Measurements from ENCODE around the gene CLN5.
"Not testable (repeated sequence)": the region's sequence is repeated elsewhere in the genome, so short reads cannot be mapped to it uniquely, and the experiment has no call there.

The CLN5 gene

GRCh38 chr13:76991796-76992547 is at the start of gene CLN5:
Gene CLN5, plus strand, starts transcription at chr13:76992081. Its CDS starts 18 bp downstream, at chr13:76992099.
- peak; percentile 68 for FAIRE-seq

GRCh38 chr13:76942363-76942762 is 49.5 kb upstream of the CLN5 start:
- no peak for FAIRE-seq
- DNase-seq (ENCODE audit: insufficient read length, low spot score) = no peak

More at GRCh38 chr13:76991796-76992547, at the start of gene CLN5:
- DNase-seq (ENCODE audit: insufficient read length, low spot score) = peak; percentile 83

- DNase-seq (ENCODE audit: insufficient read length, low spot score) (no peak), FAIRE-seq (no peak)
Observed at GRCh38 chr13:76943646-76944045, 48.2 kb upstream of the CLN5 start.

- no peak for FAIRE-seq
- DNase-seq (ENCODE audit: insufficient read length, low spot score) = no peak
Observed at GRCh38 chr13:76944456-76944855, 47.4 kb upstream of the CLN5 start.

GRCh38 chr13:76948149-76948548 is 43.7 kb upstream of the CLN5 start, which contains the start of gene ACOD1:
Gene ACOD1, plus strand, starts transcription at chr13:76948511. Its CDS starts 48 bp downstream, at chr13:76948559.
- no peak for DNase-seq (ENCODE audit: insufficient read length, low spot score)
- no peak for FAIRE-seq

GRCh38 chr13:76950101-76950500 is 41.8 kb upstream of the CLN5 start:
- FAIRE-seq (no peak), DNase-seq (ENCODE audit: insufficient read length, low spot score) (no peak)

- FAIRE-seq (no peak), DNase-seq (ENCODE audit: insufficient read length, low spot score) (no peak)
Observed at GRCh38 chr13:76953968-76954367, 37.9 kb upstream of the CLN5 start.

GRCh38 chr13:76954538-76954937 is 37.3 kb upstream of the CLN5 start:
- no peak for DNase-seq (ENCODE audit: insufficient read length, low spot score)

GRCh38 chr13:76955193-76955592 is 36.7 kb upstream of the CLN5 start:
- no peak for DNase-seq (ENCODE audit: insufficient read length, low spot score)
- no peak for FAIRE-seq

More at GRCh38 chr13:76954538-76954937, 37.3 kb upstream of the CLN5 start:
- FAIRE-seq = no peak

- DNase-seq (ENCODE audit: insufficient read length, low spot score) (no peak), FAIRE-seq (no peak)
Observed at GRCh38 chr13:76955661-76956060, 36.2 kb upstream of the CLN5 start.

GRCh38 chr13:76958841-76959432 is 32.9 kb upstream of the CLN5 start:
- DNase-seq (ENCODE audit: insufficient read length, low spot score) = no peak
- FAIRE-seq = no peak

- DNase-seq (ENCODE audit: insufficient read length, low spot score); FAIRE-seq: not testable (repeated sequence)
Observed at GRCh38 chr13:76959734-76960133, 32.1 kb upstream of the CLN5 start.

GRCh38 chr13:76965759-76966421 is 26.0 kb upstream of the CLN5 start:
- no peak for FAIRE-seq
- no peak for DNase-seq (ENCODE audit: insufficient read length, low spot score)

- DNase-seq (ENCODE audit: insufficient read length, low spot score) (no peak), FAIRE-seq (no peak)
Observed at GRCh38 chr13:76967031-76967430, 24.9 kb upstream of the CLN5 start.

- FAIRE-seq (no peak), DNase-seq (ENCODE audit: insufficient read length, low spot score) (no peak)
Observed at GRCh38 chr13:76968041-76968440, 23.8 kb upstream of the CLN5 start.

GRCh38 chr13:76969488-76970365 is 22.2 kb upstream of the CLN5 start:
- no peak for FAIRE-seq
- no peak for DNase-seq (ENCODE audit: insufficient read length, low spot score)

- FAIRE-seq = no peak
Observed at GRCh38 chr13:76971215-76971614, 20.7 kb upstream of the CLN5 start.

GRCh38 chr13:76971851-76972829 is 19.7 kb upstream of the CLN5 start:
- DNase-seq (ENCODE audit: insufficient read length, low spot score) (no peak), FAIRE-seq (no peak)

More at GRCh38 chr13:76971215-76971614, 20.7 kb upstream of the CLN5 start:
- no peak for DNase-seq (ENCODE audit: insufficient read length, low spot score)

- no peak for DNase-seq (ENCODE audit: insufficient read length, low spot score)
- FAIRE-seq = no peak
Observed at GRCh38 chr13:76973920-76974617, 17.8 kb upstream of the CLN5 start.
